A549 (cell line): Measurements from ENCODE around the gene CARD10.

Experiments used
- CTCF ChIP-seq: fragments of >200 bp; sonication (Bioruptor Twin); formaldehyde crosslinking; IDR thresholded peaks from 3 replicates; pipeline ENCODE4 v1.5.1; 2016
- RCOR1 ChIP-seq: fragments of 150-350 bp; IDR thresholded peaks from 2 replicates; pipeline ENCODE4 v1.6.1; 2014; ENCODE audit warnings: antibody characterized with exemption, low read length, low read depth

GRCh38 chr22:37451218-37451617, 68.0 kb downstream of the CARD10 start:
- TF ChIP-seq CTCF (no peak), RCOR1 (no peak)
